Activated CD4-positive, alpha-beta T cell treated with anti-CD3 and anti-CD28 coated beads for 48 hours (primary cell): Measurements from ENCODE around the gene VASP.

Source experiments
- DNase-seq: peaks from one replicate; pipeline ENCODE4 v3.0.0-alpha.2; 2020

The VASP gene

GRCh38 chr19:45474606-45475521 is 32.4 kb upstream of the VASP start:
- no peak for DNase-seq

GRCh38 chr19:45475537-45476291 is 31.6 kb upstream of the VASP start:
- DNase-seq, result no peak

- DNase-seq, result no peak
Measured at GRCh38 chr19:45476304-45476703, 31.0 kb upstream of the VASP start.

GRCh38 chr19:45477186-45477585 is 30.1 kb upstream of the VASP start:
- no peak for DNase-seq

- DNase-seq, result peak; percentile 51
Measured at GRCh38 chr19:45477713-45478453, 29.4 kb upstream of the VASP start.

GRCh38 chr19:45478454-45479238 is 28.6 kb upstream of the VASP start:
- peak; percentile 94 for DNase-seq

GRCh38 chr19:45483033-45483432 is 24.2 kb upstream of the VASP start:
- no peak for DNase-seq

- DNase-seq, result no peak
Measured at GRCh38 chr19:45484273-45484945, 22.9 kb upstream of the VASP start.

- peak; percentile 99 for DNase-seq
Measured at GRCh38 chr19:45485305-45486077, 21.8 kb upstream of the VASP start.

GRCh38 chr19:45488708-45489107 is 18.6 kb upstream of the VASP start:
- no peak for DNase-seq

GRCh38 chr19:45489216-45489855 is 17.9 kb upstream of the VASP start:
- DNase-seq, result no peak

GRCh38 chr19:45492137-45492626 is 15.1 kb upstream of the VASP start:
- no peak for DNase-seq

- DNase-seq, result no peak
Measured at GRCh38 chr19:45492627-45493470, 14.4 kb upstream of the VASP start.

GRCh38 chr19:45494261-45494916 is 12.9 kb upstream of the VASP start:
- no peak for DNase-seq

GRCh38 chr19:45495178-45495577 is 12.1 kb upstream of the VASP start:
- DNase-seq, result no peak

GRCh38 chr19:45496349-45496953 is 10.8 kb upstream of the VASP start:
- DNase-seq, result peak; percentile 45

GRCh38 chr19:45497791-45498190 is 9.5 kb upstream of the VASP start:
- no peak for DNase-seq
